SK-N-SH (cell line): ENCODE results near the gene TUFT1. TPM values are rescaled to one million over a fixed set of nuclear protein-coding genes. Genes with fewer than 3 reads are reported as not detected.

Experiments
- CTCF ChIA-PET: fragments of 300-600, 350-600 bp; formaldehyde crosslinking; extraction: SDS; loops from one replicate; lab custom pipeline; 2021; lab: Yijun Ruan, JAX
- POLR2A ChIA-PET: fragments of 350-600 bp; sonication (Branson Sonifier 250); formaldehyde crosslinking; extraction: SDS; loops from one replicate; lab custom pipeline; 2020; ENCODE audit warnings: antibody characterized with exemption, inconsistent platforms; lab: Yijun Ruan, JAX
- DNase-seq: peaks from one replicate; pipeline ENCODE4 v3.0.0; 2012
- H2AFZ ChIP-seq: fragments of 200-600 bp; sonication (generic); 2 replicates; pipeline ENCODE4 v1.8.1; 2016; ENCODE audit warnings: antibody characterized with exemption, mild to moderate bottlenecking, low read depth
- H3F3A ChIP-seq: fragments of 200-600 bp; sonication (generic); replicated peaks from 2 replicates; pipeline ENCODE3; 2016; ENCODE audit warnings: antibody characterized with exemption, mild to moderate bottlenecking; ENCODE audit not compliant: insufficient read depth
- H3K27ac ChIP-seq, 2 experiments: fragments of 200-500 bp in 1 of 2; fragments of 200-600 bp in 1 of 2; sonication (Bioruptor generic) in 1 of 2; sonication (generic), shearing (Covaris generic) in 1 of 2; 2 replicates each; pipeline versions ENCODE4 v1.5.1 to v1.6.1; 2014 to 2016; ENCODE audit warnings: low read depth in 2 of 2, inconsistent platforms in 1 of 2, low read length in 1 of 2, mild to moderate bottlenecking in 1 of 2, mixed read lengths in 1 of 2
- H3K27me3 ChIP-seq: fragments of 200-600 bp; sonication (generic), shearing (Covaris generic); 2 replicates; pipeline ENCODE4 v1.6.1; 2016; ENCODE audit warnings: mixed run types; ENCODE audit not compliant: insufficient read depth
- H3K36me3 ChIP-seq, 2 experiments: fragments of 200-500 bp in 1 of 2; fragments of 200-600 bp in 1 of 2; sonication (Bioruptor generic) in 1 of 2; sonication (generic) in 1 of 2; replicated peaks in 1 of 2; 2 replicates each; pipeline versions ENCODE3 to v1.5.1; 2014 to 2016; ENCODE audit warnings: low read length in 1 of 2, mild to moderate bottlenecking in 1 of 2; ENCODE audit not compliant: insufficient read depth in 2 of 2, control insufficient read depth in 1 of 2
- H3K4me1 ChIP-seq, 2 experiments: fragments of 200-500 bp in 1 of 2; fragments of 200-600 bp in 1 of 2; sonication (Bioruptor generic) in 1 of 2; sonication (generic), shearing (Covaris generic) in 1 of 2; 2 replicates each; pipeline versions ENCODE4 v1.5.1 to v1.6.1; 2014 to 2016; ENCODE audit warnings: low read depth in 1 of 2, low read length in 1 of 2, mixed run types in 1 of 2; ENCODE audit not compliant: insufficient read depth in 2 of 2, control insufficient read depth in 1 of 2
- H3K4me2 ChIP-seq: fragments of 200-600 bp; sonication (generic), shearing (Covaris generic); 2 replicates; pipeline ENCODE4 v1.6.1; 2017; ENCODE audit warnings: mixed run types
- H3K4me3 ChIP-seq, 2 experiments: fragments of 200-500 bp in 1 of 2; fragments of 200-600 bp in 1 of 2; sonication (Bioruptor generic) in 1 of 2; sonication (generic), shearing (Covaris generic) in 1 of 2; 2 replicates each; pipeline versions ENCODE4 v1.5.1 to v1.8.1; 2014 to 2016; ENCODE audit warnings: low read depth in 2 of 2, inconsistent platforms in 1 of 2, low read length in 1 of 2, mild to moderate bottlenecking in 1 of 2, mixed read lengths in 1 of 2, moderate library complexity in 1 of 2
- H3K79me2 ChIP-seq: fragments of 200-600 bp; sonication (generic); 2 replicates; pipeline ENCODE4 v1.8.1; 2017; ENCODE audit warnings: mild to moderate bottlenecking; ENCODE audit not compliant: insufficient read depth
- H3K9ac ChIP-seq: fragments of 200-600 bp; sonication (generic); 2 replicates; pipeline ENCODE4 v1.6.1; 2017; ENCODE audit warnings: mixed run types
- H3K9me2 ChIP-seq: fragments of 200-600 bp; sonication (generic); 2 replicates; pipeline ENCODE4 v1.6.1; 2017; ENCODE audit warnings: mixed run types
- H3K9me3 ChIP-seq: fragments of 200-600 bp; sonication (generic); 2 replicates; pipeline ENCODE4 v1.6.1; 2017; ENCODE audit warnings: mixed run types, mild to moderate bottlenecking, moderate library complexity
- H4K20me1 ChIP-seq: fragments of 200-600 bp; sonication (generic); 2 replicates; pipeline ENCODE4 v1.6.1; 2017; ENCODE audit warnings: mild to moderate bottlenecking, mixed run types; ENCODE audit not compliant: insufficient read depth
- CHD2 ChIP-seq: fragments of 150-350 bp; IDR thresholded peaks from 2 replicates; pipeline ENCODE4 v1.6.1; 2018; ENCODE audit warnings: low read length; ENCODE audit not compliant: partially characterized antibody
- CTCF ChIP-seq: fragments of 200-600 bp; sonication (generic); IDR thresholded peaks from 2 replicates; pipeline ENCODE4 v1.6.1; 2017; ENCODE audit warnings: antibody characterized with exemption, mild to moderate bottlenecking, moderate library complexity
- ELF1 ChIP-seq: IDR thresholded peaks from 2 replicates; pipeline ENCODE4 v1.4.0; 2012
- EZH2phosphoT487 ChIP-seq: fragments of 200-600 bp; sonication (generic); IDR thresholded peaks from 2 replicates; pipeline ENCODE4 v1.6.1; 2017; ENCODE audit warnings: low read depth, mixed run types, mild to moderate bottlenecking, antibody characterized with exemption, moderate library complexity, borderline replicate concordance
- FOSL2 ChIP-seq: IDR thresholded peaks from 2 replicates; pipeline ENCODE4 v1.4.0; 2012; ENCODE audit warnings: low read depth, mild to moderate bottlenecking, moderate library complexity, borderline replicate concordance
- GABPA ChIP-seq: IDR thresholded peaks from 2 replicates; pipeline ENCODE4 v1.4.0; 2012; ENCODE audit warnings: low read depth, mild to moderate bottlenecking
- GATA2 ChIP-seq: sonication (generic); formaldehyde crosslinking; IDR thresholded peaks from 2 replicates; pipeline ENCODE4 v1.5.0; 2020; ENCODE audit warnings: mild to moderate bottlenecking, missing genetic modification reagents
- JUND ChIP-seq: IDR thresholded peaks from 2 replicates; pipeline ENCODE4 v1.4.0; 2012
- MAX ChIP-seq: IDR thresholded peaks from 2 replicates; pipeline ENCODE4 v1.4.0; 2012; ENCODE audit warnings: low read depth
- MXI1 ChIP-seq: IDR thresholded peaks from 2 replicates; pipeline ENCODE4 v1.6.1; 2012; ENCODE audit warnings: mild to moderate bottlenecking, low read depth, low read length, improper control_type of control experiment
- PBX3 ChIP-seq: IDR thresholded peaks from 2 replicates; pipeline ENCODE4; 2012
- POLR2AphosphoS5 ChIP-seq: IDR thresholded peaks from 2 replicates; pipeline ENCODE4 v1.6.1; 2012; ENCODE audit warnings: low read depth, low read length
- RAD21 ChIP-seq: IDR thresholded peaks from 2 replicates; pipeline ENCODE4 v1.6.1; 2012; ENCODE audit warnings: mild to moderate bottlenecking, low read length
- REST ChIP-seq: IDR thresholded peaks from 2 replicates; pipeline ENCODE4 v1.6.1; 2012; ENCODE audit warnings: mild to moderate bottlenecking, low read depth, low read length, moderate library complexity
- RXRA ChIP-seq: IDR thresholded peaks from 2 replicates; pipeline ENCODE4 v1.4.0; 2012; ENCODE audit warnings: low read depth, mild to moderate bottlenecking, borderline replicate concordance
- TAF1 ChIP-seq: IDR thresholded peaks from 2 replicates; pipeline ENCODE4 v1.6.1; 2012; ENCODE audit warnings: low read depth, mild to moderate bottlenecking, low read length, moderate library complexity, borderline replicate concordance
- TCF12 ChIP-seq: IDR thresholded peaks from 2 replicates; pipeline ENCODE4 v1.4.0; 2012
- TEAD4 ChIP-seq: IDR thresholded peaks from 2 replicates; pipeline ENCODE4 v1.4.0; 2012; ENCODE audit warnings: mild to moderate bottlenecking, borderline replicate concordance; ENCODE audit not compliant: insufficient read depth
- USF1 ChIP-seq: IDR thresholded peaks from 2 replicates; pipeline ENCODE4 v1.4.0; 2012; ENCODE audit warnings: low read depth, borderline replicate concordance
- ZBTB33 ChIP-seq: IDR thresholded peaks from 2 replicates; pipeline ENCODE4 v1.4.0; 2012; ENCODE audit warnings: low read depth, borderline replicate concordance
- WGBS: methylation state at CpG from one replicate; pipeline ENCODE4 v1.1.6; 2017; ENCODE audit warnings: low lambda C conversion rate; 5-methylcytosine and 5-hydroxymethylcytosine counted together
- polyA plus RNA-seq, 3 experiments: library from polyadenylated mRNA; depleted of rRNA; stranded (reverse); fragments of >200 nt; gene quantifications; 2 replicates each; pipeline ENCODE4 v1.2.3, GENCODE V29; 2012

The TUFT1 gene
- polyA plus RNA-seq, 1 of the 3 experiments (the other 2 are of a cell fraction): 20.6 TPM

- WGBS: 88% methylated on average over 3 of the region's 3 CpGs
- H3K4me1 ChIP-seq: peaks cover 20 to 27% of the 10 kb centered on the region in 2 experiments
- H3K79me2 ChIP-seq: peaks cover 99% of the 10 kb centered on the region
- no peak overlapping the region for H3K27ac ChIP-seq
- no peak overlapping the region for H2AFZ ChIP-seq
- H3K27me3 ChIP-seq: no peaks in the 10 kb centered on the region
- no peak for TF ChIP-seq MAX
- H3K4me2 ChIP-seq: no peak overlapping the region
- peaks cover 7 to 12% of the 10 kb centered on the region in 2 experiments for H3K36me3 ChIP-seq
- no peak overlapping the region for H3K4me3 ChIP-seq
- H3K9me3 ChIP-seq: no peaks in the 10 kb centered on the region
- H3F3A ChIP-seq: peaks cover 19% of the 10 kb centered on the region
- no peak overlapping the region for H3K9ac ChIP-seq
- CTCF ChIA-PET: no interaction called here
- no peak for DNase-seq
- peaks cover 36% of the 10 kb centered on the region for H4K20me1 ChIP-seq
- POLR2A ChIA-PET: no interaction called here
- H3K9me2 ChIP-seq: no peaks in the 10 kb centered on the region
These were observed 77.9 kb downstream of the TUFT1 start for GRCh38 chr1:151618003-151618402.

- TF ChIP-seq REST (no peak), TAF1 (no peak), EZH2phosphoT487 (no peak), RXRA (no peak), GABPA (no peak), FOSL2 (no peak), ZBTB33 (no peak), PBX3 (no peak), CTCF (no peak), JUND (no peak), USF1 (no peak), TEAD4 (no peak), CHD2 (no peak), TCF12 (no peak), GATA2 (no peak), ELF1 (no peak), POLR2AphosphoS5 (no peak), MXI1 (no peak), RAD21 (no peak)
- CTCF ChIA-PET: no interaction called here
These were observed 78.4 kb downstream of the TUFT1 start for GRCh38 chr1:151618470-151618869.

More at GRCh38 chr1:151618470-151618869, 78.4 kb downstream of the TUFT1 start:
- Histone ChIP-seq H3K36me3 (peaks cover 10 to 12% of the 10 kb centered on the region in 2 experiments), H3K4me3 (no peak overlapping the region), H2AFZ (no peak overlapping the region), H3K9ac (no peak overlapping the region), H3F3A (peaks cover 19% of the 10 kb centered on the region), H3K27ac (no peak overlapping the region), H4K20me1 (peaks cover 36% of the 10 kb centered on the region), H3K27me3 (no peaks in the 10 kb centered on the region), H3K4me2 (no peak overlapping the region), H3K4me1 (peaks cover 16 to 25% of the 10 kb centered on the region in 2 experiments), H3K9me2 (no peaks in the 10 kb centered on the region), H3K9me3 (no peaks in the 10 kb centered on the region), H3K79me2 (peaks cover 99% of the 10 kb centered on the region)
- POLR2A ChIA-PET: no interaction called here
- DNase-seq: no peak
